ENCODE results near the gene TSTD1.

TSTD1 gene

GRCh38 chr1:161047436-161048420, 9.0 kb upstream of the TSTD1 start:
- no peak overlapping the region for H3K27ac ChIP-seq
- no peak for DNase-seq (ENCODE audit: low spot score)
- ChIA-PET CTCF (interaction anchor here (0.6 to 0.8 kb wide), 3 partner anchors 50 to 106 kb away, joined by 3 to 4 read pairs (median 4); no protein-coding TSS in a partner anchor), POLR2A (ENCODE audit: low non-redundant PET) (no interaction called here)
- no peak for TF ChIP-seq CTCF (conservative IDR thresholded peaks at IDR 0.05; ENCODE audit: low read depth)

GRCh38 chr1:161046605-161047228, 8.0 kb upstream of the TSTD1 start:
- POLR2A ChIA-PET (ENCODE audit: low non-redundant PET), result no interaction called here
- no peak overlapping the region for H3K27ac ChIP-seq
- DNase-seq (ENCODE audit: low spot score), result no peak
- CTCF ChIA-PET, result interaction anchor here (0.6 to 3.1 kb wide), 7 partner anchors 27 to 105 kb away, joined by 3 to 12 read pairs (median 4); partner anchors contain the start of gene KLHDC9
- no peak for TF ChIP-seq CTCF (conservative IDR thresholded peaks at IDR 0.05; ENCODE audit: low read depth)

GRCh38 chr1:161045736-161046604, 7.2 kb upstream of the TSTD1 start, which contains the start of gene USF1:
TSS of gene USF1 (minus strand) at chr1:161045977. CDS start at chr1:161043275, 2,702 bp downstream.
- peak; percentile 93 for DNase-seq (ENCODE audit: low spot score)
- peak within 1 kb of the TSS; percentile 91 for H3K27ac ChIP-seq
- CTCF ChIA-PET, result interaction anchor here (0.6 to 3.1 kb wide), 8 partner anchors 27 to 69 kb away, joined by 3 to 12 read pairs (median 4); partner anchors contain the start of gene KLHDC9
- POLR2A ChIA-PET (ENCODE audit: low non-redundant PET), result interaction anchor here (1.0 to 2.1 kb wide), 2 partner anchors 25 to 43 kb away, joined by 3 to 9 read pairs; partner anchors contain the start of gene F11R
- no peak for TF ChIP-seq CTCF (conservative IDR thresholded peaks at IDR 0.05; ENCODE audit: low read depth)

GRCh38 chr1:161044908-161045735, 6.4 kb upstream of the TSTD1 start:
- peak; percentile 65 for DNase-seq (ENCODE audit: low spot score)

More at GRCh38 chr1:161044908-161045735, 6.4 kb upstream of the TSTD1 start:
- H3K27ac ChIP-seq, result peak overlapping the region; percentile 91
- ChIA-PET CTCF (interaction anchor here (0.6 to 3.1 kb wide), 7 partner anchors 28 to 65 kb away, joined by 3 to 12 read pairs (median 4); partner anchors contain the start of gene KLHDC9), POLR2A (ENCODE audit: low non-redundant PET) (interaction anchor here (0.7 to 2.1 kb wide), 3 partner anchors 24 to 43 kb away, joined by 3 to 9 read pairs (median 5); partner anchors contain the start of gene F11R)
- no peak for TF ChIP-seq CTCF (conservative IDR thresholded peaks at IDR 0.05; ENCODE audit: low read depth)

Data from RWPE1 (cell line).